Erythroblast (primary cell): Measurements from ENCODE around the gene MYO18B.

Experiments
- GATA1 ChIP-seq: IDR thresholded peaks from 2 replicates; pipeline ENCODE4 v1.6.1; 2011; ENCODE audit warnings: low read depth, mild to moderate bottlenecking, control low read depth, low read length, moderate library complexity
- POLR2A ChIP-seq: IDR thresholded peaks from 2 replicates; pipeline ENCODE4 v1.6.1; 2011; ENCODE audit warnings: mild to moderate bottlenecking, low read length

DNA sequence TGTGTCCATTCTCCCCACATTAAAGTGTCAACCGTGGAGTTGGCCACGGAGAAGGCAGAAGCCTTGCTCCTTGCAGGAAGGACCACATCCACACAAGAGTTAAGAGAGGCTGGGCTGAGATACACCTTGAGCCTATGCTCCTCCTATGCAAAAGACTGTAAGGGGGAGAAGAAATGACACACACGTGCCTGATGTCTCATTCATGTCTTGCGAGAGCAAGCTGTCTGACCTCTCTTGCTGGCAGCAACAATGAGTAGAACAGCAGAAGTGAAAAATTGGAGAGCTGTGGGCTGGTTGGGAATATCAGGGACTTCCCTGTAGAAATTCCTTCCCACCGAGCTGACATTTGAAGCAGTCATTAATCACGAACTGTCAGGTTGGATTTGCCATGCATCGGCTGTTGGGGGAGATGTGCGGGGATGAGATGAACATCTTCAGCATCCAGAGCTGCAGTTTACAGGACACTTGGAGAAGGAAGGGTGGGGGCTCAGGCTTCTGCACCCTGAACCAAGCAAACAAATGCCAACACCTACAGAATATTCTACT, 139.3 kb downstream of the MYO18B start:
- TF ChIP-seq POLR2A (no peak), GATA1 (no peak)
